H1 (cell line): ENCODE results near the gene HS6ST1. TPM values are rescaled to one million over a fixed set of nuclear protein-coding genes. Genes with fewer than 3 reads are reported as not detected.
A peak's percentile ranks its signal among the peaks of the same experiment; 100 is the strongest.

Source experiments
- CTCF ChIA-PET: fragments of 300-600 bp; sonication (Branson Sonifier 250); formaldehyde crosslinking; loops from one replicate; lab custom pipeline; 2021; ENCODE audit not compliant: partially characterized antibody; lab: Charles Lee
- POLR2A ChIA-PET: fragments of 300-600 bp; sonication (Branson Sonifier 250); formaldehyde crosslinking; loops from one replicate; lab custom pipeline; 2021; ENCODE audit warnings: inconsistent platforms; ENCODE audit not compliant: partially characterized antibody; lab: Charles Lee
- DNase-seq, 2 experiments: peaks; one replicate each; pipeline versions ENCODE4 v3.0.0 to v3.0.0-alpha.2; 2010 to 2022; ENCODE audit warnings: low spot score in 2 of 2, low read depth in 1 of 2, mixed read lengths in 1 of 2
- FAIRE-seq: peaks from 2 replicates; lab custom pipeline; 2011; peaks lifted over from hg19 to GRCh38; lab: Jason Lieb, UNC
- H2AFZ ChIP-seq: 2 replicates; pipeline ENCODE4 v1.8.1; 2012; ENCODE audit warnings: low read length, inconsistent platforms
- H2AK5ac ChIP-seq: 2 replicates; pipeline ENCODE4 v1.6.1; 2013; ENCODE audit warnings: low read depth, low read length
- H2BK120ac ChIP-seq: replicated peaks from 2 replicates; pipeline ENCODE3; 2013; ENCODE audit warnings: low read depth, low read length, inconsistent platforms
- H2BK12ac ChIP-seq: 2 replicates; pipeline ENCODE4 v1.6.1; 2013; ENCODE audit warnings: low read depth, low read length
- H2BK15ac ChIP-seq: 2 replicates; pipeline ENCODE4 v1.6.1; 2013; ENCODE audit warnings: low read length
- H2BK20ac ChIP-seq: 2 replicates; pipeline ENCODE4 v1.6.1; 2013; ENCODE audit warnings: low read length
- H2BK5ac ChIP-seq: 2 replicates; pipeline ENCODE4 v1.6.1; 2013; ENCODE audit warnings: low read depth, low read length
- H3K14ac ChIP-seq: 2 replicates; pipeline ENCODE4 v1.6.1; 2013; ENCODE audit warnings: inconsistent platforms; ENCODE audit not compliant: insufficient read length
- H3K18ac ChIP-seq: 2 replicates; pipeline ENCODE4 v1.6.1; 2013; ENCODE audit warnings: low read length; ENCODE audit errors: extremely low read depth
- H3K23ac ChIP-seq: 2 replicates; pipeline ENCODE4 v1.6.1; 2013; ENCODE audit warnings: inconsistent platforms; ENCODE audit not compliant: insufficient read length
- H3K23me2 ChIP-seq: 2 replicates; pipeline ENCODE4 v1.6.1; 2013; ENCODE audit warnings: low read depth, low read length
- H3K27ac ChIP-seq: 2 replicates; pipeline ENCODE4 v1.6.1; 2011; ENCODE audit warnings: low read depth, low read length, inconsistent platforms
- H3K27me3 ChIP-seq, 4 experiments: replicated peaks in 1 of 4; 1 replicate in 1 of 4; 2 replicates in 3 of 4; pipeline versions ENCODE4 v1.6.1 to v1.8.1; 2011 to 2013; ENCODE audit warnings: low read length in 3 of 4, mild to moderate bottlenecking in 3 of 4, inconsistent platforms in 2 of 4, mixed read lengths in 2 of 4, moderate library complexity in 1 of 4; ENCODE audit not compliant: control insufficient read depth in 3 of 4, insufficient read depth in 3 of 4; ENCODE audit errors: extremely low read depth in 1 of 4
- H3K36me3 ChIP-seq, 4 experiments: 2 replicates each; pipeline versions ENCODE4 v1.6.1 to v1.8.1; 2011 to 2013; ENCODE audit warnings: mild to moderate bottlenecking in 4 of 4, low read length in 3 of 4, moderate library complexity in 2 of 4, control low read depth in 1 of 4, inconsistent platforms in 1 of 4; ENCODE audit not compliant: insufficient read depth in 4 of 4, control insufficient read depth in 2 of 4
- H3K4ac ChIP-seq: replicated peaks from 2 replicates; pipeline ENCODE3; 2013; ENCODE audit warnings: low read length, low read depth, mixed read lengths, inconsistent platforms; ENCODE audit not compliant: insufficient read length
- H3K4me1 ChIP-seq, 4 experiments: replicated peaks in 1 of 4; 1 replicate in 1 of 4; 2 replicates in 3 of 4; pipeline versions ENCODE4 v1.6.1 to v1.8.1; 2011 to 2013; ENCODE audit warnings: low read length in 3 of 4, inconsistent platforms in 2 of 4, mixed read lengths in 1 of 4; ENCODE audit not compliant: insufficient read depth in 4 of 4, control insufficient read depth in 3 of 4
- H3K4me2 ChIP-seq, 2 experiments: 2 replicates each; pipeline versions ENCODE4 v1.6.1 to v1.8.1; 2011 to 2013; ENCODE audit warnings: low read depth in 2 of 2, low read length in 2 of 2, control low read depth in 1 of 2, inconsistent platforms in 1 of 2, mild to moderate bottlenecking in 1 of 2; ENCODE audit not compliant: insufficient read depth in 1 of 2
- H3K4me3 ChIP-seq, 4 experiments: fragments of 200-600, 300-600 bp in 1 of 4; sonication (generic), shearing (Covaris generic), sonication (Bioruptor Twin) in 1 of 4; 2 replicates each; pipeline versions ENCODE4 v1.5.1 to v1.8.1; 2011 to 2016; ENCODE audit warnings: low read length in 4 of 4, low read depth in 3 of 4, control low read depth in 2 of 4, inconsistent platforms in 2 of 4, mild to moderate bottlenecking in 2 of 4, mixed read lengths in 1 of 4, moderate library complexity in 1 of 4; ENCODE audit not compliant: insufficient read depth in 2 of 4; ENCODE audit errors: extremely low read depth in 1 of 4
- H3K56ac ChIP-seq: replicated peaks from 2 replicates; pipeline ENCODE3; 2013; ENCODE audit warnings: low read depth, mild to moderate bottlenecking, mixed read lengths, low read length, inconsistent platforms; ENCODE audit not compliant: insufficient read length
- H3K79me1 ChIP-seq: 2 replicates; pipeline ENCODE4 v1.6.1; 2013; ENCODE audit warnings: low read depth, low read length, control low read depth
- H3K79me2 ChIP-seq, 2 experiments: 2 replicates each; pipeline versions ENCODE4 v1.6.1 to v1.8.1; 2012 to 2013; ENCODE audit warnings: low read length in 2 of 2, mild to moderate bottlenecking in 2 of 2, inconsistent platforms in 1 of 2; ENCODE audit not compliant: insufficient read depth in 2 of 2, control insufficient read depth in 1 of 2
- H3K9ac ChIP-seq, 4 experiments: replicated peaks in 1 of 4; 1 replicate in 1 of 4; 2 replicates in 3 of 4; pipeline versions ENCODE4 v1.6.1 to v1.8.1; 2011 to 2013; ENCODE audit warnings: low read depth in 3 of 4, low read length in 3 of 4, control low read depth in 2 of 4, mild to moderate bottlenecking in 2 of 4, moderate library complexity in 2 of 4, inconsistent platforms in 1 of 4; ENCODE audit errors: extremely low read depth in 1 of 4
- H3K9me3 ChIP-seq, 2 experiments: 2 replicates each; pipeline versions ENCODE4 v1.6.1 to v1.8.1; 2012 to 2013; ENCODE audit warnings: mild to moderate bottlenecking in 2 of 2, moderate library complexity in 2 of 2, control low read depth in 1 of 2, inconsistent platforms in 1 of 2, low read depth in 1 of 2, low read length in 1 of 2, mixed read lengths in 1 of 2; ENCODE audit not compliant: insufficient read depth in 2 of 2
- H4K20me1 ChIP-seq, 2 experiments: replicated peaks in 1 of 2; 2 replicates each; pipeline versions ENCODE3 to v1.8.1; 2011 to 2013; ENCODE audit warnings: inconsistent platforms in 2 of 2, low read length in 2 of 2, mild to moderate bottlenecking in 1 of 2; ENCODE audit not compliant: insufficient read depth in 2 of 2, control insufficient read depth in 1 of 2
- H4K5ac ChIP-seq: 2 replicates; pipeline ENCODE4 v1.6.1; 2013; ENCODE audit warnings: low read length, low read depth, mixed read lengths, inconsistent platforms; ENCODE audit not compliant: insufficient read length
- H4K8ac ChIP-seq: 2 replicates; pipeline ENCODE4 v1.8.0; 2013; ENCODE audit warnings: mild to moderate bottlenecking, moderate library complexity, low read length, inconsistent platforms; ENCODE audit not compliant: insufficient read depth; ENCODE audit errors: extremely low read depth
- H4K91ac ChIP-seq: replicated peaks from 2 replicates; pipeline ENCODE3; 2013; ENCODE audit warnings: low read length, mixed read lengths, inconsistent platforms; ENCODE audit not compliant: insufficient read length
- MAFK ChIP-seq: IDR thresholded peaks from 2 replicates; pipeline ENCODE4 v1.6.1; 2012; ENCODE audit warnings: low read depth, mild to moderate bottlenecking, improper control_type of control experiment, low read length
- SIN3A ChIP-seq, 2 experiments: IDR thresholded peaks in 1 of 2; conservative IDR thresholded peaks in 1 of 2; 2 replicates each; pipeline ENCODE4 v1.6.1; 2011 to 2012; ENCODE audit warnings: low read length in 2 of 2, improper control_type of control experiment in 1 of 2, low read depth in 1 of 2, mild to moderate bottlenecking in 1 of 2
- WGBS, 2 experiments: shearing (Covaris generic) in 1 of 2; methylation state at CpG; one replicate each; pipeline versions ENCODE4 v1.1.6 to v1.1.7; 2013 to 2015; ENCODE audit warnings: low lambda C conversion rate in 2 of 2, mixed read lengths in 2 of 2, inconsistent platforms in 1 of 2, low coverage in 1 of 2, missing lambda C conversion rate in 1 of 2; ENCODE audit not compliant: insufficient replicate concordance in 2 of 2, insufficient coverage in 1 of 2, insufficient read length in 1 of 2; ENCODE audit errors: extremely low coverage in 1 of 2, missing lambda C conversion rate in 1 of 2; 5-methylcytosine and 5-hydroxymethylcytosine counted together
- polyA plus RNA-seq, 7 experiments: library from polyadenylated mRNA; depleted of rRNA in 3 of 7; stranded (reverse) in 5 of 7; unstranded in 2 of 7; fragments of >200 nt in 5 of 7; fragments of 200-250 nt in 2 of 7; gene quantifications; 1 replicate in 5 of 7; 2 replicates in 1 of 7; 4 replicates in 1 of 7; pipeline versions ENCODE4 v1.2.1 to v1.2.3, GENCODE V29; 2011 to 2013; ENCODE audit warnings: missing spikeins in 2 of 7, mixed read lengths in 2 of 7
- total RNA-seq: library from RNA; stranded (reverse); fragmentation: NEBNext Ultra II Directional; extraction: Animal tissue kit (Norgen Biotek cat#: 25700); gene quantifications from 2 replicates; pipeline ENCODE4 v1.2.1, GENCODE V29; 2021
- TF ChIP-seq, protein P1 (sequence below): IDR thresholded peaks from 2 replicates; pipeline ENCODE4 v1.6.1; 2011; ENCODE audit warnings: low read depth, mild to moderate bottlenecking, low read length; ENCODE audit not compliant: insufficient read depth

The HS6ST1 gene
- total and polyA plus RNA-seq, 2 of the 8 experiments (the other 6 are each of a cell fraction or from before 2014, with no cell fraction given) = 37.4 to 74.6 TPM

GRCh38 chr2:128315829-128316776 is 2.6 kb downstream of the HS6ST1 start:
- Histone ChIP-seq H3K9ac (peak overlapping the region in 1 of 4 experiments; percentile 64; a peak in 1 of 7 replicates), H3K79me1 (peaks cover 43% of the 10 kb centered on the region), H3K27me3 (peaks cover 0 to 18% (median 14%) of the 10 kb centered on the region in 4 experiments; a peak in 4 of 7 replicates), H3K9me3 (no peaks in the 10 kb centered on the region), H4K8ac (no peak overlapping the region), H4K5ac (no peak overlapping the region), H2BK120ac (no peak overlapping the region), H3K23me2 (peaks cover 15% of the 10 kb centered on the region; the same call in 1 of the 2 replicates), H2AK5ac (no peak overlapping the region), H3K14ac (peak overlapping the region; percentile 74), H2BK20ac (no peak overlapping the region)
- WGBS, 2 experiments = 80% methylated on average over 19 of the region's 20 CpGs; no CpG with 5 or more reads in 1 of the 2 experiments
- TF ChIP-seq MAFK (peak; percentile 59; the same call in 1 of the 2 replicates), SIN3A (conservative IDR thresholded peaks at IDR 0.05 in 1 of 2, IDR thresholded peaks at IDR 0.05 in 1 of 2; ENCODE audit: low read depth in 1 of 2, low read length in 2 of 2) (no peak)
- TF ChIP-seq, protein P1, sequence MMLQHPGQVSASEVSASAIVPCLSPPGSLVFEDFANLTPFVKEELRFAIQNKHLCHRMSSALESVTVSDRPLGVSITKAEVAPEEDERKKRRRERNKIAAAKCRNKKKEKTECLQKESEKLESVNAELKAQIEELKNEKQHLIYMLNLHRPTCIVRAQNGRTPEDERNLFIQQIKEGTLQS = no peak
- TF ChIP-seq, all 59 proteins: peak for 1
- Histone ChIP-seq H4K91ac (no peak overlapping the region), H3K36me3 (peaks cover 0 to 11% (median 0%) of the 10 kb centered on the region in 4 experiments; a peak in 2 of 8 replicates), H2BK15ac (no peak overlapping the region), H3K27ac (no peak overlapping the region), H3K18ac (no peak overlapping the region; the same call in 1 of the 2 replicates), H3K4ac (no peak overlapping the region), H3K23ac (no peak overlapping the region), H3K4me3 (peak overlapping the region; percentile 68 to 89 (median 84); a peak in 6 of 8 replicates), H3K56ac (no peak overlapping the region), H3K4me2 (peak overlapping the region; percentile 83 to 95), H4K20me1 (peaks cover 45 to 61% of the 10 kb centered on the region in 2 experiments), H2BK12ac (no peak overlapping the region), H3K4me1 (peaks cover 4 to 35% (median 23%) of the 10 kb centered on the region in 4 experiments), H2BK5ac (peak overlapping the region; percentile 60; the same call in 1 of the 2 replicates), H3K79me2 (peaks cover 58 to 68% of the 10 kb centered on the region in 2 experiments), H2AFZ (no peak overlapping the region)
- POLR2A ChIA-PET = interaction anchor here (1.0 to 2.2 kb wide), 6 partner anchors 10 to 53 kb away, joined by 3 to 8 read pairs (median 4); no protein-coding TSS in a partner anchor
- no peak for FAIRE-seq
- peak in 1 of 2 experiments; percentile 48 for DNase-seq
- CTCF ChIA-PET = interaction anchor here (0.6 to 2.7 kb wide), 6 partner anchors 10 to 277 kb away, joined by 3 to 17 read pairs (median 4); no protein-coding TSS in a partner anchor
